GM10266 (cell line): ENCODE data around the gene CLIC4.
"Not testable (repeated sequence)": the region's sequence is repeated elsewhere in the genome, so short reads cannot be mapped to it uniquely, and the experiment has no call there.

Experiments used
- DNase-seq: peaks from one replicate; pipeline ENCODE4 v3.0.0; 2012; ENCODE audit errors: extremely low spot score
- TF ChIP-seq, protein P1 (sequence below): IDR thresholded peaks from 2 replicates; pipeline ENCODE4 v1.5.1; 2012; ENCODE audit warnings: mild to moderate bottlenecking, low read depth; ENCODE audit not compliant: control insufficient read depth, insufficient read depth; ENCODE audit errors: missing control alignments

CLIC4 gene

DNA sequence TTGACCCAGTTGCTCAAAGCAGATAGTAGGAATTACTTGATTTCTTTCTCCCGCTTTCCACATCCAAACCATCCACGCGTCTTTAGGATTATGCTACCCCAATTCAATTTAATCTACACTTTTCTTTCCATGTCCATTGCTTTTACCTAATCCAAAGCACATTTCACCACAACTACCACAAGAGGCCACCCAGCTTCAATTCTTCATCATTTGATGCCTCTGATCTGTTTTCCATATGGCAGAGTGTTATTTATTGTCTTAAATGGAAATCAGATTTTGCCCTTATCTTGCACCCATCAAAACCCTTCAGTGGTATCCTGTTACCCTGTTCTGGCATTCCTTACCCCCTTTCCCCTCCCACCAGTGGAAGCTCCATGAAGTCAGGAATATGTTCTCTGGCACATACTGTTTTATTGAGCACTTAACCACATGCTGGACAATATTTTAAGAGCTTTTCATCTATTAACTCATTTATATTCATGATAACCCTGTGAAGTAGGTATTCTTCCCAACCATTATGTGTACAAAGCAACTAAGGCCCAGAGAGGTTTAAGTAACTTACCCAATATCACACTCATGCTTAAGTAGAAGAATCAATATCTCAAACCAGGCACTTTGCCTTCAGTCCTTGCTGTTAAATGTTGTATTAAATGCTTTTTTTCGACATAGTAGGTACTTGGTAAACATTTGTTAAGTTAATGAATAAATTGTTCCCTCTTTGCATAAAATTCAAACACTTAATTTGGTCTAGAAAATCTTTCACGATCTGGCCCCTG is 34.6 kb downstream of the CLIC4 start:
- TF ChIP-seq, protein P1, sequence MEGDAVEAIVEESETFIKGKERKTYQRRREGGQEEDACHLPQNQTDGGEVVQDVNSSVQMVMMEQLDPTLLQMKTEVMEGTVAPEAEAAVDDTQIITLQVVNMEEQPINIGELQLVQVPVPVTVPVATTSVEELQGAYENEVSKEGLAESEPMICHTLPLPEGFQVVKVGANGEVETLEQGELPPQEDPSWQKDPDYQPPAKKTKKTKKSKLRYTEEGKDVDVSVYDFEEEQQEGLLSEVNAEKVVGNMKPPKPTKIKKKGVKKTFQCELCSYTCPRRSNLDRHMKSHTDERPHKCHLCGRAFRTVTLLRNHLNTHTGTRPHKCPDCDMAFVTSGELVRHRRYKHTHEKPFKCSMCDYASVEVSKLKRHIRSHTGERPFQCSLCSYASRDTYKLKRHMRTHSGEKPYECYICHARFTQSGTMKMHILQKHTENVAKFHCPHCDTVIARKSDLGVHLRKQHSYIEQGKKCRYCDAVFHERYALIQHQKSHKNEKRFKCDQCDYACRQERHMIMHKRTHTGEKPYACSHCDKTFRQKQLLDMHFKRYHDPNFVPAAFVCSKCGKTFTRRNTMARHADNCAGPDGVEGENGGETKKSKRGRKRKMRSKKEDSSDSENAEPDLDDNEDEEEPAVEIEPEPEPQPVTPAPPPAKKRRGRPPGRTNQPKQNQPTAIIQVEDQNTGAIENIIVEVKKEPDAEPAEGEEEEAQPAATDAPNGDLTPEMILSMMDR, result no peak
- no peak for DNase-seq

DNA sequence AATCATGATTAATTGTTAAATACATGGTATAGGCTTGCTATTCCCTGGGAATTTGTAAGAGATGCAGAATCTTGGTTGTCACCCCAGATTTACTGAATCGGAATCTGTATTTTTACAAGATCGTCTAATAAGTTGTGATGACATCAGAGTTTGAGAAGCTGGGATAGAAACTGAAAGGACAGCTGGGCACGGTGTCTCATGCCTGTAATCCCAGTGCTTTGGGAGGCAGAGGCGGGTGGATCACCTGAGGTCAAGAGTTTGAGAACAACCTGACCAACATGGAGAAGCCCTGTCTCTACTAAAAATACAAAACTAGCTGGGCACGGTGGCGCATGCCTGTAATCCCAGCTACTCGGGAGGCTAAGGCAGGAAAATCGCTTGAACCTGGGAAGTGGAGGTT is 35.4 kb downstream of the CLIC4 start:
- not testable (repeated sequence) for DNase-seq

DNA sequence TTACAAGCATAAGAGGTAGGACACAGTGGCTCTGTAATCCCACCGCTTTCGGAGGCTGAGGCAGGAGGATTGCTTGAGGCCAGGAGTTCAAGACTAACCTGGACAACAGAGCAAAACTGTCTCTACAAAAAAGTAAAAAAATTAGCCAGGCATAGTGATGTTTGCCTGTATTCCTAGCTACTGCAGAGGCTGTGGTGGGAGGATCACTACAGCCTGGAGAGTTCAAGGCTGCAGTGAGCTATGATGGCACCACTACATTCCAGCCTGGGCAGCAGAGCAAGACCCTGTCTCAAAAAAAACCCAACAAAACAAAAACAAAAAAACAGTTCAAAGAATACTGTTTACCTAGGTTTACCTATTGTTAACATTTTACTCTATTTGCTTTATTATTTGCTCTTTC is 37.4 kb downstream of the CLIC4 start:
- TF ChIP-seq, protein P1, result no peak
- no peak for DNase-seq

DNA sequence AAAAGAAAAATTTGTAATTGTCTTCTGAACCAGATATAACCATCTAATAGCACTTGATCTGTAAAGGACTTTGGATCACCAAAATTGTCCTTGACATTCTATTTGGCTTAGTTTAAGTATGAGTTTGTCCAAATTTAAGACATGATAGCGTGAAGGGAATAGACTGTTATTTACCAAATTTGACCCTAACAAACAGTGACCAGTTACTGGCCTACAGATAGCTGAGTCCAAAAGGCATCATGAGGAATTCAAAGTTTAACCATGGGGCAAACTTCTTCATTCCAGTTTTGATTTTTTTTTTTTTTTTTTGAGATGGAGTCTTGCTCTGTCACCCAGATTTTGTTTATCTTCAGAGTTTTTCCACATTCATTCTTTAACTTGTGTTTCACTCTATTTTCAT is 38.5 kb downstream of the CLIC4 start:
- DNase-seq, result no peak
- TF ChIP-seq, protein P1, result no peak

DNA sequence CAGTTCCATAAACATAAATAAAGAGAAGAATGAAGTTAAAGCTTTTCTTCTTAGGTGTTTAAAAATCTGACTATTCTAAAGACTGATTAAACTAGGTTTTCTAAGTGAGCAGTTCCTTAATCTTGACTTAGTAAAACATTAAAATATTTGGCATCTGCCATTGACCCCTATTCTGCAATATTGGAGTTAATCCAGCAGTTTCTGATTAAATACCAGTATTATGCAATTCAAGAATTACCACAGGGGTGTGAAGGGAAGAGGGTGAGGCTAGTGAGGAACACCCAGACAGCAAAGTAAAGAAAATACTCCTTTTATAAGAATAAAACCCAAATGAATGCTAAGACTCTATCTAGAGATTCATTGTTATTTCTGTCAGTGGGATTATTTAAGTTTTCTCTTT is 40.9 kb downstream of the CLIC4 start:
- no peak for DNase-seq
- TF ChIP-seq, protein P1, result no peak

DNA sequence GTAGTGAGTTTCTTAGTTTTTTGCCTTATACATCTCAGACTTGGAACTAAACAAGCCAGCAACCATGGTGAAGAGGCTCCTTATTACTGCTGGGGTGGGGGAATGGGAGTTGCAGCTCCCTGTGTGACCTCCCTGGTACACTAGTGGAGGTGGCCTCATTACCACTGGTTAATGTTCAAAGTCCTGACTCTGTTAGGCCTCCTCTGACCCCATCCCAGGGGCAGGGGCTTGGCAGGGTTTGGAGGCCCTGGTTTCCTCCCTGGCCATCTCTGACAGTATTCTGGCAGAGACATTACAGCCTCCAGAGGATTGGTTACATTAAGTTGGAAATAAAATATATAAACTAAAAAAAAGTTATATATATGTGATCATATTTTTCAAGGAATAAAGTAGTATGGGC is 45.2 kb downstream of the CLIC4 start:
- DNase-seq, result no peak
- TF ChIP-seq, protein P1, result no peak

DNA sequence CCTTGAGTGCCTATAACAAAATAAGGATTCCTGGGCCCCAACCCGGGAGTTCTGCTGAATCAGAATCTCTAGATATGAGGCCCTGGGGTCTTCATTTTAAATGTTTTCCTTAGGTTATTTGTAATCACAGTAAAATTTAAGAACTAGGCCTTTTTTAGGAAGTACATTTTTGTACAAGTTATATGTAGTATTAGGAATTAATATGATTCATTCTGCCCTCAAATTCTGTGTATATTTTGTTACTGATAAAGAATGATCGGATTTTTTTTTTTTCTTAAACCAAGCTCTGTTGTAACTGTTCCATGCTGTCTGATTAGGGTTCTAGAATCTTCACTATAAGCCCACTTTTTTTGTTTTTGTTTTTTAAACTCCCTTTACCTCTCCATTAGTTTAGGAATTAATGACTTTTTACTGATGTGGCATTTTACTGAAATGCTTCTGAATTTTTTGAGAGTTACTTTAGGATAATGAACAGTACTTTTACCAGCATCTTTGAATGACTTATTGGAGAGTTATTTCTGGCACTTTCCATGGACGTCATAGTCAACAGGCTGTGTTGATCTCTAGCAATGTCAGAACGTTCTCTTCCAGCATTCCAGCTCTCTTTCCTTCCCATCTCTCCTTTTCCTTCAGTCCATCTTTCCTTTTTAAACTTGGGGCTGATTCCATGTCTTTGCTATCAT is 48.3 kb downstream of the CLIC4 start:
- no peak for DNase-seq
- TF ChIP-seq, protein P1, result no peak

DNA sequence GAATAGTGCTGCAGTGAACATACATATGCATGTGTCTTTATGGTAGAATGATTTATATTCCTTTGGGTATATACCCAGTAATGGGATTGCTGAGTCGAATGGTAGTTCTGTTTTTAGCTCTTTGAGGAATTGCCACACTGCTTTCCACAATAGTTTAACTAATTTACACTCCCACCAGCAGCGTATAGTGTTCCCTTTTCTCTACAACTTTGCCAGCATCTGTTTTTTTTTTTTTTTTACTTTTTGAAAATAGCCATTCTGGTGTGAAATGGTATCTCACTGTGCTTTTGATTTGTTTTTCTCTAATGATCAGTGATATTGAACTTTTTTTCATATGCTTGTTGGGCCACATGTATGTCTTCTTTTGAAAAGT is 48.9 kb downstream of the CLIC4 start:
- not testable (repeated sequence) for DNase-seq
